DMS114 treated with DMSO at 0.1 percent for 48 hours (cell line): ENCODE data around the gene MED10.

Experiments used
- DNase-seq: peaks from one replicate; lab custom pipeline; 2025; ENCODE audit not compliant: unreplicated experiment; lab: John Stamatoyannopoulos, UW

The MED10 gene

DNA sequence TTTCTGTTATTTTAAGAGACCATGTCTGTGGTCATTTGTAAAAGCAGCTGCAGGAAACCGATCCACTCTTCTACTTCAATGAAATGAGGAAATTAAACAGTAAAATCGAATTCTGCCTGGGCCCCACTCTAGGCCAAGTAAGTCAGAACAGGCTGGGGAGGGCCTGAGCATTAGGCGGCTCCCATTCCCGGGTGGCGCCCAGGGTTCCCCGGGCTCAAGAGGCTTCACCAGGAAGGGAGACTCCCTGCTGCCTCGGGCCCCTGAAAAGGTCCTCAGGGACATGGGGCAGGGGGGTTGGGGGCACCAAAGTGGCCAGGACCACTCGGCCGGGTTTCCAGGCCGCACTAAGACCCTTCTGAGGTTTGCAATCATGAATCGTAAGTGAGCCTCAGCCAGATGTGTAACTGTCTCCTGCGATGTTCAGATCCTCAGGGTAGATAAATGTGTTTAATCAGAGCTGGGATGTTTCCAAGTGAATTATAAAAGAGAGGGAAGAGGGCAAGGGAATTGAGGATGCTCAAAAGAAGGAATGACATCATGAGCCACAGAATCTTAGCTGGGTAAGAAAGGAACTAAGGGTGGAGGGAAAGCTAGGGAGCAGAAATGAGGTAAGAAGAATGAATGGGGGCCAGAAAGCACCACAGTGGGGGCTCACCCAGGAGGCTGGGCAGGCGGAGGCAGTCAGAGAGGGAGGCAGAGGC is 24.6 kb downstream of the MED10 start:
- DNase-seq = no peak

DNA sequence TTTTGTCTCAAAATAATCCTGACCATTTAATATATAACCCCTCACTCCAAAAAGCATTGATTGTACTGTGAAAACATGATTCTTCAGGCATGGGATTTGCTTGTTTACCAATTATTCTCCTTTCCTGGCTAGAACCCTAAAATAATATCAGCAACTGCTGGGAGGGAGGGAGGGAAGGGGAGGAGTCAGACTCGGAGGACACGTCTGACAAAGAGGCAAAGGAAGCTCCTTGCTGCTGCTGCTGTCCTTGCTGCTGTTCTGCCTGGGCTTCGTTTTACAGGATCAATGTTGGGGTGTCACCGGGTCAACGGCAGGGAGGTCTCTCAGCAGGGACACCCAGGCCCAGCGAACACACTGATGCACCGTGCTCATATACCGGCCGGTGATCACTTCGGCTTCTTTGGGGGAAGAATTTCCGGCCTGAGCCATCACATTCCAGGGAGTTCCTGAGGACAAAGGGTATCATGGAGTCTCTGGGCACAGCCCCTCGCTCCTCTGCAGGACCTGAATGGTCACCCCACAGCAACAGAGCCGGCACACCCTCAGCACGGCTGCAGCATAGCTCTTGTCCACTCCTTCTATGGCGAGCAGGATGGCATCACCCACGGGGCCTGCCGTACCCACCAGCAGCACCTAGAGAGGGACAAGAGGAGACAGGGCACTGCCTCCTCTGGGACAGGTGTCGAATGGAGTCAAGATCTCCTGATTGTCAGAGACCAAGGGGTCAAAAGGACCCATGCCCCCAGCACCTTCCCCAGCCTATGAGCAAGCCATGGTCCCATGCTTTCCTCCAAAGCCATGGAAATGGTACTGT is 27.9 kb downstream of the MED10 start:
- no peak for DNase-seq

DNA sequence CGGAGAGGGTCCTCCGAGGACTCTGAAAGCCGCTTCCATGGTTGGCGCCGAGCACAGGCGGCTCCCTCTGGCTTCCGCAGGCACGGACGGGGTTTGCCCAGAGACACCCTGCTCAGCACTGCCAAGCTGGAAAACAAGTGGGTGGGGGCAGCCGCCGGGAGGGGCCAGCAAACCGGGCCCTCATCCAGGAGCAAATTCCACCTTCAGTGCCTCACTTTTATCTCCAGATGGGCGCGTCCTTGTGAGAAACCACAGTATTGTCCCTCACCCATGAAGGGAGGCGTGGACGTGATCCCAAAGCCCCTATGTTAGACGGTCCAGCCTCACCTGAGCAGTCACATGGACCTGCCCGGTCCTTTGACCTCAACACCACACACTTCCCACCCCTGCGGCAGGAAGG is 29.0 kb downstream of the MED10 start:
- DNase-seq = no peak

DNA sequence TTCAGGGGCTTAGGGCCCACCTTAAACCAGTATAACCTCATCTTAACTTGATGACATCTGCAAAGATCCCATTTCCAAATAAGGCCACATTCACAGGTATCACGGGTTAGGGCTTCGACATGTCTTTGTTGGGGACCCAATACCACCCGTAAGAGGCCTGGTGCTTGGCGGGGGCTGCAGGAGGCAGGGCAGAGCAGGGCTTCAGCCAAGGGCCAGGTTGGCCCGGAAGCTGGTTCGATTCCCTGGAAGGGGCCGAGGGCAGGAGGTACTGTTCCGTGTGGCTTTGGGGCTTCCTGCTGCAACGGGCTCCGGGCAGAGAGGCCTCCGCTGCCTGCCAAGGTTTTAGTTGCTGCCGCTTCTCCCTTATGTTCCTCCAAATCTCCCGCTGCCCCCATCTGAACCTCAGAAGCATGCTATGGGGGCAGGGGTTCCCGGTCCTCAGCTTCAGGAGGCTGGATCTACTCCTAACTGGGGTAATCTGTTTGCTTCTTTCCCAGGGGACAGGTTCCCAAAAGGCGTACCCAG is 29.8 kb downstream of the MED10 start:
- DNase-seq = no peak

DNA sequence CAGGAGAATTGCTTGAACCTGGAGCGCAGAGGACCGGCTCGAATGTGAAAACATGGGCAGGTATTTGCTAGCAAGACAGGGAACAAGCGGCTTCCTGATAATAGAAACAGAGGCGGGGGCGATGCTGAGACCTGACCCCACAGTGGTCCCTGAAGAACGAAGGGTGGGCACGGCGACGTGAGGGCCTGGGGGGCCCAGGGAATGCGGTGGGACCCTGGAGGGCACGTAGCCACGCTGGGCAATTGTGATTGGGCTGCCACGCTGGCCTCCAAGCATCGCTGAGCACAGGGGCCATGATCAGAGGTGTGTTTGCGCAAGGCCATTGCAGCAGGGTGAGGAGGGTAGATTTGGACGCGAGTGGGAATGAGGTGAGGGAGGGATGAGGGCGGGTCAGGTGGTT is 30.7 kb downstream of the MED10 start:
- no peak for DNase-seq

DNA sequence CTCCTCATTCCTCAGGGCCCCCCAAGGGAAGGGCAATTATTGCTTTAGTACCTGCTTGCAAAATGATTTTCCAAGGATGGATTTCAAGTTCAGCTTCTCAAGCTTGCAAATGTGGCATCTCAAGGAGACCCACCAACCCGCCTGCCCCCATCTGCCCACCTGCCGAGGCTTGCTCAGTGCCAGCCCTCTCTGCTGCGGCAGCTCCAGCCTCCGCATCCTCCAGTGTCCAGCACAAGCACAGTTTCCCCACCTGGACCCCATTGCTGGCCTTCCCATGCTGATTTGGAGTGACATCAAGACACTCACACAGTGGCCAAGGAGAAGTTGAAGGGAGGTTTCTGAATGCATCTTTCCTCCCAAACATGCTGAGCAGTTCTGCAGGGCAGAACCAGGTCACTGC is 31.2 kb downstream of the MED10 start:
- DNase-seq = no peak

DNA sequence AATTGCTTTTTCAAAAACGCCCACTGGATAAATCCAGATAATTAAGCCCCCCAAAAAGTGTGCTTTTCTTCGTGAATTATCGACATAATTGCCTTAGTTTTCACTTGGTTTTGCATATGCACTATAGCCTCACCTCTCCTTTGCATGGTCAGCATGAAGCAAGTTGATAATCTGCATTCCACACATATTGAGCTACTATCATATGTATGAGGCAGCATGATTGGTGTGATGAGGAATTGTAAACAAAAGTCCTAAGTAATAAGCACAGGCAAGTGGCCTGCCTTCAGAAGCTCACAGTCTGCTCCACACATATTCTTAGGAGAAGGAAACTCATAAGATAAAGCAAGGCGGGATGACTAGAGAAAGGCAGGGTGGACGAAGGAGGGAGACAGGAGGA is 33.8 kb downstream of the MED10 start:
- DNase-seq = no peak

DNA sequence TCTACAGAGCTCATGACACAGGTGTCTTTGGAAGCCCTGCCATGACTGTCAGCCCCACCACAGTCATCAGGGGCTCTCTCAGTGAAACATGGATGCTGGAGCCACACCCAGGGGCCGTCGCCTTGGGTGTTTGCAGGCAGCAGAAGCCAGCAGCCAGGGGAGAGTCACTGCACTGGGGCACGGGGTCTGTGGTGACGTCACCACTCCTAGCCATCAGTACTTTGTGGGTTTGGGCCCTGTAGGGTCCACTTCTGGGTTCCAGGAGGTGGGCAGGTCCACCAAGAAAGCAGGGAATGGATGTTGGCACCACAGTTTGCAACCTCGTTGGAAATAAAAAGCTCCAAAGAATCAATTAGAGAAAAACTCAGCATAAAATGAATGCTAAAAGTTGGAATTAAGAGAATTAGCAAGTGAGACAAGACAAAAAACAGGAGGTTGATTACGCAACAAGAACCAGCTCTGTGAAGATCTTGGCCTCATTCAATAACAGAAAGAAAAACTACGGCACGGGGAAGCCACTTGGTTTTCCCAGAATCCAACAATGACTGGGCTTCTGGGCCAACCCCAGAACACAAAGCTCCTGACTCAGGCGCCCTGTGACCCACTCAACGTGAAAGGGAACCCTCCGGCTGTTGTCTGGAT is 34.3 kb downstream of the MED10 start:
- DNase-seq = no peak

DNA sequence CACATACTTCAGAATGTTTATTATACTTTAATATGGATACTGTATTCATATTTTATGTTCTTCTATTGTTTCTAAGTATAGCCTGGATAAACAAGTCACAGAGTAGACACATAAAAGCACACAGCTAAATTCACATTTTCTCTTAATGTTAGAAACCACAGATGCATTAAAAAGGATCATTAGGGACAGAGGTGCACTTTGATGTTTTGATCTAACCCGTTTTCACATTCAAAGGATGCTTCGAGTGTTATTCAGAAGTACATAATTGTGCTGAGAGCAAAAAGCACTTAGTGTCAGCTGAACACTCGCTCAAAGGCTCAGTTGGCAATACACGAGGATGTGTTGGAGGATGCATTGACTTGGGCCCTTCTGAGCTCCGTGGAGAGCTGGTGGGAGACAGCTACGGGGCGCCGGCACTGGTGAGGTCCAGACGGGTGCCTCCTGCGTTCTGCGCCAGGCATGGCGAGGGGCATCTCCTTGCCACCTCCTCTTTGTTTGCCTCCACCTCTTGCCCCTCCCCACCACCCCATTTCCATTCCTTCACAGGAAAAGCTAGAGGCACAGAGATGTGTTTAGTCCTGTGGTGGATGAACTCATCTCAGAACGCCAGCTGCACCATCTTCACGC is 35.5 kb downstream of the MED10 start:
- DNase-seq = no peak

DNA sequence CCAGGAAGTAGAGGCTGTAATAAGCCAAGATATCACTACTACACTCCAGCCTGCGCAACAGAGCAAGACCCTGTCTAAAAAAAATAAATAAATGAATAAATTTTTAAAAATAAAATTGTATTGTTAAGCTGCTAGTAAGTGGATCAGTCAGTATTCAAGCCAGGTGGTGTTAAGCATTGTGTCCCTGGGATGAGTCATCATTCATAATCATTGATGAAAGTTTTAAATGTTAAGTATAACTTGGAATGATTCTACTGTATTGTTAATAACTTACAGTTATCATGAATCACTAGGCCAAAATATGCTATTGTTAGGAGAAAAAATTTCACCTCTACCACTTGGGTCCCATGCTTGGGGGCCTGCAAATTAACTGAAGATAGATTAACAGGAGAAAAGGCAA is 38.2 kb downstream of the MED10 start:
- DNase-seq = no peak

DNA sequence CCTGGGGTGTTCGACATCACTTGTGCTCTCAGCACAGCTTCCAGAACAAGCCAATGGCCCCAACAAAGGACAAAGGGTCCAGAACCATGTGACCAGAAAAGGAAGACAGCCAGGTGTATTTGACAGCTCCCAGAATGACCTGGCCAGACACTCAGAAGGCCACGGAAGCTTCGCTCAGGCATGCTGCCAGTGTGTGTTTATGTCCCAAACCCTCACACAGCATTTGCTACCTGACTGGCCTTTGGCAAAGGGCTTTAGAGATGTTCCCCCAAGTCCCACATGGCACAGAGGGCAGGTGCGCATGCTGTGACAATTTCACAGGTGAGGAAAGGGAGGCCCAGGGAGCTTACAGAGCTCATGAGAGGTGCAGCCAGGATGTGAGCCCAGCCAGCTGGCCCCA is 39.5 kb downstream of the MED10 start:
- no peak for DNase-seq

DNA sequence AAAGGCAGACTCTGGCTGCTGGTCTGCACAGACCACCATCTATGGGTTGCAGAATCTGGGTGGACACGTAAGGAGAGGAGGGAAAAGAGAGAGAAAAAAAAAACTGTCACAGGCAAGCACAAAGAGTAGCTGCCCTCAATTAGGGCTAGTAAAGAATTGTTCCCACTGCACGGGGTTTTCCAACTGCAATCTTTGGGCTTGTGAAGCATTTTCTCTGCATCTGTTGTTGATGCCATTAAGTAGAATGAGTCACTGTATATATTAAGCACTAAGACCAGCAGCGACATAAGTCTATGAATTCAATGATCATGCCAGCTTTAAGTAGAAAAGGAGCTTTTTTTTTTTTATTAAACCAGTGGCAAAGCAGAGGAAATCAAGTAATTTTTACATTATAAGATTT is 40.2 kb downstream of the MED10 start:
- DNase-seq = no peak

DNA sequence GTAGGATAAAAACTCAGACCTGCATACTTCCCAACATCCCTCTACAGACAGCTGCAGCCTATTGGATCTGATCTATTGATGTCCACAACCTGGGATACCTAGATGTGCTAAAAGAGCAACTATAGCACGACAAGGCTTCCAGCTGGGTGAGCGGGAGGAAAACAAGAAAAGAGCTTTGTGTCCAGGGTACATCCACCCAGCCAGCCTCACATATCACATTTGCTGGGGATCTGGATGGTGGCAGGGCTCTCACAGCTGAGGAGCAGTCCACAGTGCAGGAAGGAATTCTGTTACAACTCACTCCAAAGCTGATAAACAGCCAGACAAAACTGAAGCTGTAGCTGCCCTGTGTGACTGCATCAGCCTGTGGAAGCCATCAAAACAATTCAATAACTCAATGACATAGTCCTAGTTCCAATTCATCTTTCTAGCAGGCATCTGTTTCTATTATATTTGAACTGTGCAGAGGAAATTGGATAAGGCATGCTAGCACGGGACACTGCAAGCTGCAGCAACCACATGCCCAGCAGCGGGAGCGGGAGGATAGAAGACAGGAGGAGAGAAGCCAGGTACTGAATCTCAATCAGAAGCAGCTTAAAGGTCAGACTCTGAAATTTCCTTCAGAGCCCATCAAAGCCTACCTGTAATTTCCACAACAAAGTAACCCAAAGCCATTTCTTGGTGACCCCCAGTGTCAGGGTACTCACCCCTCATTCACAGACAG is 45.0 kb downstream of the MED10 start:
- DNase-seq = no peak

DNA sequence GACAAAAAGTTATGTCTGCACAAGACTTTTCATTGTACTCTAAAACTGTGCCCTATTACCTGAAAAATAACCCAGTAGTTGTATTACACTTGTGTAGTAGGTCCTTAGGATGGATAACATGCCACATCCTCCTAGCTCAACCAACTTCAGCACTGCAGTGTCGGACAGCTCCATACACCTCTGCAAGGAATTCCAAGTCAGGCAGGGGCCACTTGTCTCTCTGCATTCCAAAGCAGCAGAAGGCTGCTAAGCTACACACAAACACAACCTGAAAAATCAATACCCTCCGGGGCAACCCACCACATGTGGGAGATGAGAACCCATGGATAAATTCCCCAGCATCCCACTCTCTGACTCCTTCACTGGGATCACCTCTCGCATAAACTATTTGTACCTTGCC is 50.2 kb downstream of the MED10 start:
- DNase-seq = no peak

DNA sequence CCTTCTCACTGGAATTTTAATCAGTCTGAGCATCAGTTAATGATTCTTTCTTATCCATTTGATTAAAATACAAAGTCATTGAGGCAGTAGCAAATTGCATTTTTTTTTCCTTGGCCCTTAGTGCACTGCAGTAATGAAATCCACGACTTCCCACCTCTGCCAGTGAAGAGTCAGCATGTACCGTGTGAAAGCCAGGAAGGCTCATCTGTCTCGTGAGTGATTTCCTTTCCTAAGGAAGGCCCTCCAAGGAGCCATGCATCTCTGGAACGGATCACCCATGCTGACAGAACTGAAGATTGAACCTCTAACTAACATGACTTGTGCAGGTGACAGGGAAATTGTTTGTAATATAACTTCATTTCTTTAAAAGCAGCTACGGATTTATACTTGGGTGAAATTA is 51.6 kb downstream of the MED10 start:
- DNase-seq = no peak

DNA sequence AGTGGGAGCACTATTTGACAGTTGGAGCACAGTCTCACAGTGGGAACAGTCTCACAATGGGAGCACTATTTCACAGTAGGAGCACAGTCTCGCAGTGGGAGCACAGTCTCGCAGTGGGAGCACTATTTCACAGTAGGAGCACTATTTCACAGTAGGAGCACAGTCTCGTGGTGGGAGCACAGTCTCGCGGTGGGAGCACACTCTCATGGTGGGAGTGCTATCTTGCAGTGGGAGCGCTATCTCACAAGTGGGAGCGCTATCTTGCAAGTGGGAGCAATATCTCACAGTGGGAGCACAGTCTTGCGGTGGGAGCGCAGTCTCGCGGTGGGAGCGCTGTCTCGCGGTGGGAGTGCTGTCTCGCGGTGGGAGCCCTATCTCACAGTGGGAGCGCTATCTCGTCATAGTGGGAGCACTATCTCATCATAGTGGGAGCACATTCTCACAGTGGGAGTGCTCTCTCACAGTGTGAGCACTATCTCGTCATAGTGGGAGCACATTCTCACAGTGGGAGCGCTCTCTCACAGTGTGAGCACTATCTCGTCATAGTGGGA is 56.1 kb downstream of the MED10 start:
- DNase-seq = no peak
